Hepatocyte (in vitro differentiated cells): ENCODE measurements around the gene MEG3. TPM values are rescaled to one million over a fixed set of nuclear protein-coding genes. Genes with fewer than 3 reads are reported as not detected.

Experiments
- DNase-seq: peaks from one replicate; pipeline ENCODE4 v3.0.0-alpha.2; 2016; ENCODE audit warnings: low spot score
- H2AFZ ChIP-seq: fragments of 200-600 bp; sonication (generic); 2 replicates; pipeline ENCODE4 v1.6.0; 2016; ENCODE audit warnings: antibody characterized with exemption, mild to moderate bottlenecking
- H3K27ac ChIP-seq: fragments of 200-600 bp; sonication (generic); 2 replicates; pipeline ENCODE4 v1.5.1; 2016; ENCODE audit warnings: mild to moderate bottlenecking
- H3K27me3 ChIP-seq: fragments of 200-600 bp; sonication (generic); 2 replicates; pipeline ENCODE4 v1.6.1; 2016
- H3K36me3 ChIP-seq: fragments of 200-600 bp; sonication (generic); replicated peaks from 2 replicates; pipeline ENCODE4 v1.5.1; 2016; ENCODE audit warnings: low read depth; ENCODE audit not compliant: insufficient read depth
- H3K4me1 ChIP-seq: fragments of 200-600 bp; sonication (generic); 2 replicates; pipeline ENCODE4 v1.5.1; 2016; ENCODE audit warnings: mild to moderate bottlenecking, moderate library complexity; ENCODE audit not compliant: insufficient read depth
- H3K4me2 ChIP-seq: fragments of 200-600 bp; sonication (generic); 2 replicates; pipeline ENCODE4 v1.6.0; 2016
- H3K4me3 ChIP-seq: fragments of 200-600 bp; sonication (generic); 2 replicates; pipeline ENCODE4 v1.5.1; 2016; ENCODE audit warnings: mild to moderate bottlenecking
- H3K79me2 ChIP-seq: fragments of 200-600 bp; sonication (generic); 2 replicates; pipeline ENCODE4 v1.6.0; 2017; ENCODE audit warnings: mild to moderate bottlenecking
- H3K9me2 ChIP-seq: fragments of 200-600 bp; sonication (generic); replicated peaks from 2 replicates; pipeline ENCODE4 v1.6.0; 2017; ENCODE audit warnings: mild to moderate bottlenecking; ENCODE audit not compliant: insufficient read depth
- H3K9me3 ChIP-seq: fragments of 200-600 bp; sonication (generic); 2 replicates; pipeline ENCODE4 v1.5.1; 2016; ENCODE audit warnings: low read depth, mild to moderate bottlenecking
- H4K20me1 ChIP-seq: fragments of 200-600 bp; sonication (generic); 2 replicates; pipeline ENCODE4 v1.6.0; 2016; ENCODE audit warnings: mild to moderate bottlenecking; ENCODE audit not compliant: insufficient read depth, poor library complexity, severe bottlenecking
- EZH2 ChIP-seq: fragments of 200-600 bp; sonication (generic); IDR thresholded peaks from 2 replicates; pipeline ENCODE4 v1.6.1; 2016; ENCODE audit warnings: antibody characterized with exemption, mild to moderate bottlenecking, borderline replicate concordance
- EZH2phosphoT487 ChIP-seq: fragments of 200-600 bp; sonication (generic); IDR thresholded peaks from one replicate; pipeline ENCODE4 v1.6.1; 2018; ENCODE audit warnings: antibody characterized with exemption, mild to moderate bottlenecking, low read depth, moderate library complexity; ENCODE audit not compliant: unreplicated experiment, severe bottlenecking
- WGBS: methylation state at CpG from one replicate; pipeline ENCODE4 v1.1.6; 2016; ENCODE audit warnings: low lambda C conversion rate; ENCODE audit errors: missing lambda C conversion rate; 5-methylcytosine and 5-hydroxymethylcytosine counted together
- polyA plus RNA-seq: library from polyadenylated mRNA; unstranded; fragments of >200 nt; fragmentation: Nextera tagmentation; extraction: Ambion mirVana; gene quantifications from 2 replicates; pipeline ENCODE4 v1.2.1, GENCODE V29; 2016
- total RNA-seq: library from RNA; depleted of rRNA; stranded (reverse); fragments of >200 nt; gene quantifications from 2 replicates; pipeline ENCODE4 v1.2.3, GENCODE V29; 2014
- TF ChIP-seq, protein P1 (sequence below): fragments of 200-600 bp; sonication (generic); IDR thresholded peaks from 2 replicates; pipeline ENCODE4 v1.5.1; 2016; ENCODE audit warnings: antibody characterized with exemption, mild to moderate bottlenecking; ENCODE audit not compliant: poor library complexity

MEG3 gene
- total and polyA plus RNA-seq, 2 experiments from 2014 or later: not detected

- no peaks in the 10 kb centered on the region for H3K27me3 ChIP-seq
- no peaks in the 10 kb centered on the region for H3K36me3 ChIP-seq
- H3K4me3 ChIP-seq: no peak overlapping the region
- WGBS: 29% methylated on average over 8 of the region's 8 CpGs
- no peaks in the 10 kb centered on the region for H4K20me1 ChIP-seq
- no peaks in the 10 kb centered on the region for H3K79me2 ChIP-seq
- peak overlapping the region; percentile 18 for H3K4me2 ChIP-seq
- H3K9me3 ChIP-seq: no peaks in the 10 kb centered on the region
- H3K4me1 ChIP-seq: peaks cover 44% of the 10 kb centered on the region
- DNase-seq: peak; percentile 73
- H3K9me2 ChIP-seq: no peaks in the 10 kb centered on the region
- no peak overlapping the region for H2AFZ ChIP-seq
- no peak for TF ChIP-seq EZH2phosphoT487
- peak overlapping the region; percentile 89 for H3K27ac ChIP-seq
Observed at GRCh38 chr14:100842799-100843198, 16.9 kb downstream of the MEG3 start.

- no peak for DNase-seq
- Histone ChIP-seq H3K27ac (peak overlapping the region; percentile 89), H3K9me2 (no peaks in the 10 kb centered on the region), H3K4me3 (no peak overlapping the region), H4K20me1 (no peaks in the 10 kb centered on the region), H3K4me1 (peaks cover 31% of the 10 kb centered on the region), H3K36me3 (no peaks in the 10 kb centered on the region), H2AFZ (no peak overlapping the region), H3K4me2 (no peak overlapping the region), H3K79me2 (no peaks in the 10 kb centered on the region), H3K27me3 (no peaks in the 10 kb centered on the region), H3K9me3 (no peaks in the 10 kb centered on the region)
- TF ChIP-seq, protein P1, sequence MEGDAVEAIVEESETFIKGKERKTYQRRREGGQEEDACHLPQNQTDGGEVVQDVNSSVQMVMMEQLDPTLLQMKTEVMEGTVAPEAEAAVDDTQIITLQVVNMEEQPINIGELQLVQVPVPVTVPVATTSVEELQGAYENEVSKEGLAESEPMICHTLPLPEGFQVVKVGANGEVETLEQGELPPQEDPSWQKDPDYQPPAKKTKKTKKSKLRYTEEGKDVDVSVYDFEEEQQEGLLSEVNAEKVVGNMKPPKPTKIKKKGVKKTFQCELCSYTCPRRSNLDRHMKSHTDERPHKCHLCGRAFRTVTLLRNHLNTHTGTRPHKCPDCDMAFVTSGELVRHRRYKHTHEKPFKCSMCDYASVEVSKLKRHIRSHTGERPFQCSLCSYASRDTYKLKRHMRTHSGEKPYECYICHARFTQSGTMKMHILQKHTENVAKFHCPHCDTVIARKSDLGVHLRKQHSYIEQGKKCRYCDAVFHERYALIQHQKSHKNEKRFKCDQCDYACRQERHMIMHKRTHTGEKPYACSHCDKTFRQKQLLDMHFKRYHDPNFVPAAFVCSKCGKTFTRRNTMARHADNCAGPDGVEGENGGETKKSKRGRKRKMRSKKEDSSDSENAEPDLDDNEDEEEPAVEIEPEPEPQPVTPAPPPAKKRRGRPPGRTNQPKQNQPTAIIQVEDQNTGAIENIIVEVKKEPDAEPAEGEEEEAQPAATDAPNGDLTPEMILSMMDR: no peak
- TF ChIP-seq EZH2 (no peak), EZH2phosphoT487 (no peak)
- WGBS: 81% methylated on average over 4 of the region's 4 CpGs
Observed at GRCh38 chr14:100844082-100844408, 18.1 kb downstream of the MEG3 start.

DNA sequence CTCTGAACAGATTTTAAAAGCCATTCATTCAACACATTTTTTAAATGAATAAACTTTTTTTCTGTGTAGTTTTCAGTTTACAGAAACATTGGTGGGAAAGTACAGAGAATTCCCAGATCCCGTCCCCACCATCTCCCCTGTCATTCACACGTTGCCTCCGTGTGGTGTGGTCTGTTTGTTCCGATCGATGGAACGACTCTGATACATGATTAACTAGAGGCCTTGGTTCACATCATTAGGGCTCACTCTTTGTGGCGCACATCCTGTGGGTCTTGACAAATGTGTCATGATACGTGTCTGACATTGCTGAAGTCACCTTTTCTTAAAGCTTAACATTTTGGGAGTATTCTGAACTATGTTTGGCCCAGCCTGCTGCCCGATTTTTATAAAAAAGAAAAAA is 18.5 kb downstream of the MEG3 start:
- 67% methylated on average over 9 of the region's 9 CpGs for WGBS
- no peaks in the 10 kb centered on the region for H3K9me2 ChIP-seq
- H3K27me3 ChIP-seq: no peaks in the 10 kb centered on the region
- no peaks in the 10 kb centered on the region for H3K9me3 ChIP-seq
- peak overlapping the region; percentile 89 for H3K27ac ChIP-seq
- H4K20me1 ChIP-seq: no peaks in the 10 kb centered on the region
- no peak for DNase-seq
- no peak overlapping the region for H3K4me3 ChIP-seq
- TF ChIP-seq, protein P1: no peak
- no peak for TF ChIP-seq EZH2
- no peak for TF ChIP-seq EZH2phosphoT487
- H2AFZ ChIP-seq: no peak overlapping the region
- no peaks in the 10 kb centered on the region for H3K36me3 ChIP-seq
- no peak overlapping the region for H3K4me2 ChIP-seq
- H3K4me1 ChIP-seq: peaks cover 28% of the 10 kb centered on the region
- no peaks in the 10 kb centered on the region for H3K79me2 ChIP-seq

- Histone ChIP-seq H3K27ac (peak overlapping the region; percentile 89), H3K79me2 (no peaks in the 10 kb centered on the region), H4K20me1 (no peaks in the 10 kb centered on the region)
Observed at GRCh38 chr14:100844846-100845245, 18.9 kb downstream of the MEG3 start.

More at GRCh38 chr14:100844846-100845245, 18.9 kb downstream of the MEG3 start:
- Histone ChIP-seq H3K4me2 (no peak overlapping the region), H3K9me3 (no peaks in the 10 kb centered on the region), H3K27me3 (no peaks in the 10 kb centered on the region), H2AFZ (no peak overlapping the region), H3K9me2 (no peaks in the 10 kb centered on the region), H3K36me3 (no peaks in the 10 kb centered on the region), H3K4me1 (peaks cover 24% of the 10 kb centered on the region), H3K4me3 (no peak overlapping the region)
- 96% methylated on average over 13 of the region's 13 CpGs for WGBS
- DNase-seq: no peak
- TF ChIP-seq, protein P1: no peak
